Measurements from ENCODE around the gene NEDD9.

DNA sequence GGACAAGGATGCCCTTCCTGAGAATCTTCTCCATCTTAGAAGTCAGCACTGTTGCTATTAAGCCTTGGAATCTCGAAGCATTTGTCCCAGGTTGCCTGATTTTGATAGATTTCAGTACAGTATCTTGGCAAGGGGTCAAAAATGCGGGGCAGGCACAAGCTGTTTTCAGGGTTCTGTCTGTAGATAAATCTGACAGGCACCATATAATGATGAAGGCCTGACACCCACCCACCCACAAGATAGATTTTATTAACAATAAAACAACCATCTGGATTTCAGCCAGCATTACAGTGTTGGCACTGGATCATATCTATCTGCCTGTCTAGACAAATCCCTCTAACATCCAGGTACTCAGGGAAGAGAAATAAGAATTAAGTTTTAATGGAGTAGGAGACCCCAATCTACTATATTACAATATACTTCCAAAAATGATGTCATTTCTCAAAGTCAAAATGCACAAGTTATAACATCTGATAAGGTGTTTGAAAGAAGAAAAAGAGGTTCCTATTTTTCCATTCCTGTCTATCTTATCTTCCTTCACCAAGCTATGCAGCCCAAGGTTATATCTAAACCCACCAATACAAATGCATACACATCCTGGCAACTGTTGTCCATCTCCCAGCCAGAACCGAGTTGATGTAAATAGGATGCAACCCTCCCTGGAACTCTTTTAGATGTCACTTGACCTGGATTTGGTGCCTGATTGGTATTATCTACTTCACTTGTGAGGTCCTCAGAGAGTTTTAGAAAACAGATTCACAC, 10.7 kb downstream of the NEDD9 start:
- TF ChIP-seq, protein P1, sequence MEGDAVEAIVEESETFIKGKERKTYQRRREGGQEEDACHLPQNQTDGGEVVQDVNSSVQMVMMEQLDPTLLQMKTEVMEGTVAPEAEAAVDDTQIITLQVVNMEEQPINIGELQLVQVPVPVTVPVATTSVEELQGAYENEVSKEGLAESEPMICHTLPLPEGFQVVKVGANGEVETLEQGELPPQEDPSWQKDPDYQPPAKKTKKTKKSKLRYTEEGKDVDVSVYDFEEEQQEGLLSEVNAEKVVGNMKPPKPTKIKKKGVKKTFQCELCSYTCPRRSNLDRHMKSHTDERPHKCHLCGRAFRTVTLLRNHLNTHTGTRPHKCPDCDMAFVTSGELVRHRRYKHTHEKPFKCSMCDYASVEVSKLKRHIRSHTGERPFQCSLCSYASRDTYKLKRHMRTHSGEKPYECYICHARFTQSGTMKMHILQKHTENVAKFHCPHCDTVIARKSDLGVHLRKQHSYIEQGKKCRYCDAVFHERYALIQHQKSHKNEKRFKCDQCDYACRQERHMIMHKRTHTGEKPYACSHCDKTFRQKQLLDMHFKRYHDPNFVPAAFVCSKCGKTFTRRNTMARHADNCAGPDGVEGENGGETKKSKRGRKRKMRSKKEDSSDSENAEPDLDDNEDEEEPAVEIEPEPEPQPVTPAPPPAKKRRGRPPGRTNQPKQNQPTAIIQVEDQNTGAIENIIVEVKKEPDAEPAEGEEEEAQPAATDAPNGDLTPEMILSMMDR (IDR thresholded peaks at IDR 0.05): no peak
- TF ChIP-seq POLR2A (IDR thresholded peaks at IDR 0.05): no peak

Data from esophagus squamous epithelium (tissue), 4 donors.